Suppressor macrophage treated with lipopolysaccharide for 1 hour (primary cell): ENCODE measurements around the gene TSHZ1.
"Not testable (repeated sequence)": the region's sequence is repeated elsewhere in the genome, so short reads cannot be mapped to it uniquely, and the experiment has no call there.

Experiments used
- DNase-seq, 3 donors: peaks; one replicate each; pipeline ENCODE4 v3.0.0-alpha.2; 2020 to 2022

The TSHZ1 gene

DNA sequence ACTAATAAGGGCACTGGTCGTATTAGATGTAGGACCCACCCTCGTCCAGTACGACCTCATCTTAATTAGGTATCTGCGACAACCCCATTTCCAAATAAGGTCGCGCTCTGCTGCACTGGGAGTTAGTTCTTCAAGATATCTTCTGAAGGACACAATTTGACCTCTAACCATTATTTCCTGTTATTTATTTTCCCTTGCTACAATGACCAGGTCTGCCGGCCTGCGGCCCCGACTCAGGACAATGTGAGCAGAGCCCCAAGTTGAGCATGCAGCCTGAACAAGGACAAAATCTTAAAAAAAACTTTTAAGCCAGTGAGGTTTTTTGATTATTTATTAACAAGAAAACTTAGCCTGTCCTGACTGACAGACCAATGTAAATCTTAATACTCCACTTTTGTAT is 109.3 kb downstream of the TSHZ1 start:
- no peak for DNase-seq

DNA sequence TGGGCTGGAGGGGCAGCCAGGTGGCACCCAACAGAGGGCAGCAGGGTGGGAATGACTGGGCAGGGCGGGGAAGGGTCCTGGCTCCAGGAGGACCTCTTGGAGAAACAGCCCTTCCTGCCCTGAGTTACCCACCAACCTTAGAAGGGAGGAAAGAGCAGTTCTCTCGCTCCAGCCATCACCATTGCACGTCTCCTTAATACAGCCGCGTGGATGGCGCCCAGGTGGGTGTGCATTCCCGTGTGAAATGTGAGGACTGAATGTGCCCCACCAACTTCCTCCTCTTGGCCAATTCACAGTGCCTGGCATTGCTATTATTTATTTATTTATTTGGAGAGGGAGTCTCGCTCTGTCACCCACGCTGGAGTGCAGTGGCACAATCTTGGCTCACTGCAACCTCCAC is 109.9 kb downstream of the TSHZ1 start:
- DNase-seq: no peak

DNA sequence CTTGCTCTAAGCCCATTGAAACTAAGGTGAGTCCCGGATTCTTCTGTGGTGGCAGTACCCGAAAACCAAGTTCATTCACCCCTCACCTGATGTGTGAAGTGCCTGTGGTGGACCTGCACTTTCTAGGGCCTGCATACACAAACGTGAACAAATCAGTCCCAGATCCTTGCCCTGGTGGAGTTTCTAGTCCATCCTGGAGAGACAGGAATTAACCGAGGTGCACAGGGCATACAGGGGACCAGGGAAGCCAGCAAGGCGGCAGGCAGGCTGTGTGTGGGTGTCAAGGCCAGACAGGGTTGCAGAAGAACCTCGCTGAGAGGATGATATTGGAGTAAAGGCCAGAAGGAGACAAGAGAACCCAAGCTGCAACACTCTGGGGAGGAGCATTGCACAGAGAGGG is 110.8 kb downstream of the TSHZ1 start:
- DNase-seq: no peak

DNA sequence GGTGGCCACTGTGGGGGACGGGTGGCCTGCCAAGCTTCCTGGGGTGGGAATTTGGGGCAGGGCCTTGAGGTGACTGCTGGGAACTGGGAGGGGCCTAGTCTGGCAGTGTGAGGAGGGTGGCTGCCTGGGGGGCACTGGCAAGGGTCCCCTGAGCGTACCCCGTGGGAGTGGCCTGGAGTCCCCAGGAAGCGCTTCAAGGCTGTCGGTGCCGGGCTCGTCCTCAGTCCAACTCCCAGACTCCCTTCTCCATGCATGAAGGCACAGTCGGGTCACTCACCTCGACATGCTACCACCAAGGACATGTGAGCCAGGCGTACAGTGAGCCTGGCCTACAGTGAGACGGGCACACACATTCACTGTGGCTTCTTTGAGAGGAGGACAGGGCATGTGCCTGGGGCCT is 111.6 kb downstream of the TSHZ1 start:
- DNase-seq: no peak

DNA sequence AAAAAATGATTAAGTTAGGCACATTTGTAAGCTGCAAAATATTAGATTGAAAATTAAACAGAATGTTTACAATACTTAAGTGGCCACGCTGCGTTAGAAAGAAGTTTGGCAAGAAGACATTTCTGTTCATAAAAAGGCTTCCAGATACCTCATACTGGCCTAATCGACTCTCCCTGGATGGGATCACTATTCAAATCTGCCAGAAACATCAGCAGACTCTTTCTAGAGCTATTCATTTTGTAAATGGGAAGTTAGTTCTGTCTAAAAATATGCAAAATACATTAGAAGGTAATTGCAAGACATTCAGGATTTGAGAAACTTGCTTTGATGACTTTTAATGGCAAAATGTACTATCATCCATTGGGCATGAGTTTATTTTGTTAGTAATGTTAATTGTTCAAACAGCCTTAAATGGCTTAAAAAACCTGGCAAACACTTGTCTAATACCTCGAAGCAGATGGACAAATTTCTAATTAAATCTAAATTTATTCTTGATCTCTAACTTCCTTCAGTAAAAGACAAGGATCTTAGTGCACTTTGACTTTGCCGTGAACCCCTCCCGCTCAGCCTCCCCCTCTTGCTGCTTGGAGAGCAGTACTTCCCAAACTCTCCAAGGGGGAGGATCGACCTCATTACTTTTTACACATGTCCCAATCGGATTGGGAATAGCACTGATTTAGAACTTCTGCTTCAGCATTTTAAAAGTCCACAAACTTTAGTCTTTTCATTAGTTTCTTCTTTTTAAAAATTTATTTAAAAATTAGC is 113.4 kb downstream of the TSHZ1 start:
- no peak for DNase-seq

DNA sequence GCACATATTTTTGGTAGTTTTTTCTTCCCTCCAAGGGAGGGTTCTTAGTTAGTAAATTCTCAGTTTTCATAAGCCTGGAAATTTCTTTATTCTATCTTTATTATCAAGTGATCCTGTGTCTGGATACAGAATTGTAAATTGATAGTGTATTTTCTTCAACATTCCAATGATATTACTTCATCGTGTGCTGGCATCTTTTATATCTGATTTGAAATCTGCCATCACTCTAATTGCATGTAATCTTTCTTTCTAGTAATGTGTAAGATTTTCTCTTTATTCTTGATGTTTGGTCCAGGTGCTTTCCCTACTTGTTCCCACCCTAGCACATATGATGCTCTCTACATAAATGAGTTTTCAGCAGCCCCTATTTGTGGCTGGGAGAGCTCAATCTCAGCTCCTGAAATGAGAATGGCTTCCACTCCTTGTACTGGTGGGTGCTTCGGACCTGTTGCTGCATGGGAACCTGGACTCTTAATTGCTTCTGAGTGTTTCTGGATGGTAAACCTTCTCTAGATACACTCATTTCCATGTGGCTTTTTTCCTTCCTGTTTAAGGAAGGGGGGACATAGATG is 114.2 kb downstream of the TSHZ1 start:
- DNase-seq: no peak

DNA sequence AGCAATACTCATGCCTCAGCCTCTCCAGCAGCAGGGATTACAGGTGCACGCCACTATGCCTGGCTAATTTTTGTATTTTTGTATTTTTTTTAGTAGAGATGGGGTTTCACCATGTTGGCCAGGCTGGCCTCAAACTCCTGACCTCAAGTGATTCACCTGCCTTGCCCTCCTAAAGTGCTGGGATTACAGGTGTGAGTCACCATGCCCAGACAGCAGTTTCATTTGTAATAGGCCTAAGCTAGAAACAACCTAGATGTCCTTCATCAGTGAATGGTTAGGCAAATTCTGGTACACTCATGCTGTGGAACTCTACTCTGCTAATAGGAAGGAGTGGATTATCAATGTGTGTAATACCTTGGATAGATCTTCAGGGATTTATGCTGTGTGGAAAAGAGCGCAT is 119.2 kb downstream of the TSHZ1 start:
- DNase-seq: not testable (repeated sequence)

DNA sequence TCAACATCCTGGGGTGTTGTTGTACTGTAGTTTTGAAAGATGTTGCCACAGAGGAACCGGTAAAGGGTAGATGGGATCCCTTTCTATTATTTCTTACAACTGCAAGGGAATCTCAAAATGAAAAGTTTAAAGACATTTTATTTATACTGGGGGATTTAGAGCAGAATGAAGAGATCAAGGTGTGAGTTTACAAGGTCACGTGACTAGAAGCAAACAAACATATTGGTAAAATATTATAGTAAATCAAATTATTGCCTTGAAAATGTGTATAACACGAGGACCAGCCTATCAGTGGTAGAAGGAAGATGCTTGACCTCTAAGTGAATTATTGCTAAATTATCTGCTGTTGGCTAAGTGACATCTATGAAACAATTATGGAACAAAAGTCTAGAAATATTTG is 119.7 kb downstream of the TSHZ1 start:
- DNase-seq: no peak

DNA sequence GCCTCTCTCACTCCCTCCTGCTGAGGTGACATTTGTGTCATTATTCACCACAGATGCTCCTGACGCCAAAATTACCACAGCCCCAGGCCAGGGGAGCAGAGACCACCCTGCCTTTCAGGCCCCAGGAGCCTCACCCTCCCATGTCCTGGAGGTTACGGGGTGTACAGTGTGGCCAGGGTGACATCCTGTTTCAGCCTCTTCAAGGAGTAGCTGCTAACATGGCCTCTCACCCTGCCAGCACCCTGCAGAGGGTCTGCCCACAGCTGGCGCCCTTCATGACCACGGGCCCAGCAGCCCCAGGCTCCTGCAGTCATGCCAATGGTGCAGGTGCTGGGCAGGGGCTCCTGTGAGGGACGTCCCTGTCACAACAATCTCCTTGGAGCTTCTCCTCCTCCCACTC is 124.3 kb downstream of the TSHZ1 start:
- no peak for DNase-seq

DNA sequence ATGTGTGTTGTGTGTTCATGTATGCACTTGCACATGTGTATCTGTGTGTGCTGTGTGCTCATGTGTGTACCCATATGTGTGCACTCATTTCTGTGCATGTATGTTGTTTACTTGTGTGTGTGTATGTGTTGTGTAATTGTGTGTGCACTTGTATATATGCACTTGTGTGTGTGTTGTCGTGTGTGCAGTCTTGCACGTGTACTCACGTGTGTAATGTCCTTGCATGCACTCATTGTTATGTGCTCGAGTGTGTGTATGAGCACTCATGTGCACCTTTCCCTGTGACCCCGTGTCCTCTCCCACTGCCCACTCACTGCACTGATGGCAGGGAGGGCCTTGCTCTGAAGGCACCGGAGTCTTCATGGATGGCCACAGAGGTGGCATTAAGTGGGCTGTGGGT is 124.9 kb downstream of the TSHZ1 start:
- no peak for DNase-seq

DNA sequence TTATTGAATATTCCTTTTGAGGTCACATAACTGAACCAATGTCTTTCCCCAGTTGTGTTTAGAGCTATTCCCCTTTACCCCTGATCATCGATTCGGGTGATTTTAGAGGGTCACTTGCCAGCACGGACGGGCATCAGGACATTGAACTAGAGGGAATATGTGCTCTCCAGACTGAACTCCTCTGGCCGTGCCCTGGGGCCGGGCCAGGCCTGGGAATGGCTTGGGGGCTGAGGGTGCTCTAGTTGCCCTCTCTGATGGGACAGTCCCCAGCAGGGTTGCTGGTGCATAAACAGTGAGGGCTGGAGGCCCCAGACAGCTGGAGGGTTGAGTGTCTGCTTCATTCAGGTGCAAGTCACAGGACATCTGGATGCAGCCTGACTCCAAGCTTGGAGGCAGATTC is 126.2 kb downstream of the TSHZ1 start:
- DNase-seq: no peak

DNA sequence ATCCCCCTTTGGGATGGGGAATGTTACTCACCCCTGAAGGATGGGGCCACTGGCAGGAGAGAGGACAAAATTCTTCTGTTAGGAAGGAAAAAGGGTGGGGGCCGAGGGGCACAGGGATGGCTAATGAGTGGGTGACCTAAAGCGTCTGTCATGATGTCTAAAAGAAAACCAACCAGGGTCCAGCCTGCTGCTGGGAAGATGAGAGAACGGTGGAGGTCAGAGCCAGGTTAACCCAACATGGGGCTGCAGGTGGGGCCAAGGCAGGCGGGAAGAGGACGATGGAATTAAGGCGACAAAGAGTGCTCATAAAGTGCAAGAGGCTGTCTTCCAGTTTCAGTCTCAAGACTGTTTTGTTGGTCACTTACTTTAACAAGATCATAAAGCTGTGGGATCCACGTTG is 126.8 kb downstream of the TSHZ1 start:
- DNase-seq: no peak

DNA sequence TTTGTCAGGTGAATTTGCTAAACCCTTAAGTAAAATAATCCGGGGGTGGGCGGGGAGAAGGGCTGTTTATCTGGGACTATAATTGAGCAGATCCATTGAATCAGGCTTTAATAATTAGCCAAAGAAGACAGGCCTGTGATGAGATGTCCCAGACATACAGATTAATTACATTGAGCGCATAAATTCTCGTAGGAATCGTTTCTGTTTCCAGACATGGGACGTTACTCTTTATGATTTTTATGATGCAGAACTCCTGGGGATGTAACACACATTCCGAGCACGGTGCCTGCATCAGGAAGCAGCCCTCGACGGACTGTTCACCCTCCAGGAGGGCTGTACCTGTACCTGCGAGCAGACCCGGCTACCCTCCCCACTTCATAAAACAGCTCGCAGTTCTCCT is 128.0 kb downstream of the TSHZ1 start:
- DNase-seq: no peak
